Muscle of back (tissue), 11 donors: ENCODE data around the gene LHFPL6. TPM values are rescaled to one million over a fixed set of nuclear protein-coding genes. Genes with fewer than 3 reads are reported as not detected.

Source experiments
- DNase-seq, 3 donors: peaks; one replicate each; pipeline versions ENCODE4 v3.0.0 to v3.0.0-alpha.2; 2013
- polyA plus RNA-seq, 10 donors: library from polyadenylated mRNA; unstranded; fragments of 120-200 nt; gene quantifications; one replicate each; pipeline ENCODE4 v1.2.1, GENCODE V29; 2013; ENCODE audit not compliant: insufficient read length in 10 of 10

The LHFPL6 gene
- polyA plus RNA-seq, 10 donors = 53.9 to 84.6 (median 68.7) TPM

- DNase-seq = peak in 2 of 3 donors; percentile 72 to 82
Observed at GRCh38 chr13:39415008-39415802, 187.8 kb downstream of the LHFPL6 start.

GRCh38 chr13:39414339-39414738, 188.7 kb downstream of the LHFPL6 start:
- DNase-seq = no peak

GRCh38 chr13:39411511-39411910, 191.5 kb downstream of the LHFPL6 start:
- no peak for DNase-seq

GRCh38 chr13:39410964-39411363, 192.0 kb downstream of the LHFPL6 start:
- no peak for DNase-seq

GRCh38 chr13:39410096-39410901, 192.7 kb downstream of the LHFPL6 start:
- DNase-seq = peak in 2 of 3 donors; percentile 62 to 72

- DNase-seq = no peak
Observed at GRCh38 chr13:39408512-39408911, 194.5 kb downstream of the LHFPL6 start.

- no peak for DNase-seq
Observed at GRCh38 chr13:39407786-39408185, 195.2 kb downstream of the LHFPL6 start.

- DNase-seq = peak in 1 of 3 donors; percentile 24
Observed at GRCh38 chr13:39407138-39407537, 195.9 kb downstream of the LHFPL6 start.

GRCh38 chr13:39406688-39407087, 196.3 kb downstream of the LHFPL6 start:
- no peak for DNase-seq

GRCh38 chr13:39405596-39406205, 197.3 kb downstream of the LHFPL6 start:
- DNase-seq = no peak

- no peak for DNase-seq
Observed at GRCh38 chr13:39405107-39405506, 197.9 kb downstream of the LHFPL6 start.

GRCh38 chr13:39403106-39403505, 199.9 kb downstream of the LHFPL6 start:
- DNase-seq = no peak

- DNase-seq = no peak
Observed at GRCh38 chr13:39402221-39402970, 200.6 kb downstream of the LHFPL6 start.

- no peak for DNase-seq
Observed at GRCh38 chr13:39401756-39402155, 201.2 kb downstream of the LHFPL6 start.

- DNase-seq = no peak
Observed at GRCh38 chr13:39401046-39401705, 201.8 kb downstream of the LHFPL6 start.

GRCh38 chr13:39399102-39399501, 203.9 kb downstream of the LHFPL6 start:
- DNase-seq = no peak

GRCh38 chr13:39397896-39398265, 205.1 kb downstream of the LHFPL6 start:
- peak in 2 of 3 donors; percentile 71 to 77 for DNase-seq

- DNase-seq = peak; percentile 23 to 67 (median 61)
Observed at GRCh38 chr13:39397226-39397895, 205.6 kb downstream of the LHFPL6 start.

- peak in 1 of 3 donors; percentile 42 for DNase-seq
Observed at GRCh38 chr13:39394796-39395678, 208.0 kb downstream of the LHFPL6 start.
